Muscle layer of duodenum (tissue), 2 donors: ENCODE data around the gene RHOB.
A peak's percentile ranks its signal among the peaks of the same experiment; 100 is the strongest.

Source experiments
- H3K27ac ChIP-seq: one replicate; pipeline ENCODE4 v1.7.0; 2013; ENCODE audit warnings: mild to moderate bottlenecking, low read length
- H3K27me3 ChIP-seq: one replicate; pipeline ENCODE4 v1.7.0; 2013; ENCODE audit warnings: low read depth, mild to moderate bottlenecking, control low read depth, low read length
- H3K36me3 ChIP-seq, 2 donors: one replicate each; pipeline ENCODE4 v1.7.0; 2013; ENCODE audit warnings: low read length in 2 of 2, control low read depth in 1 of 2, mild to moderate bottlenecking in 1 of 2; ENCODE audit not compliant: insufficient read depth in 2 of 2, control insufficient read depth in 1 of 2
- H3K4me1 ChIP-seq, 2 donors: one replicate each; pipeline ENCODE4 v1.7.0; 2013; ENCODE audit warnings: low read length in 2 of 2, mild to moderate bottlenecking in 2 of 2, control low read depth in 1 of 2, moderate library complexity in 1 of 2; ENCODE audit not compliant: insufficient read depth in 2 of 2, control insufficient read depth in 1 of 2
- H3K4me3 ChIP-seq, 2 donors: one replicate each; pipeline ENCODE4 v1.7.0; 2013; ENCODE audit warnings: low read length in 2 of 2, low read depth in 1 of 2, mild to moderate bottlenecking in 1 of 2
- H3K9me3 ChIP-seq, 2 donors: one replicate each; pipeline ENCODE4 v1.7.0; 2013; ENCODE audit warnings: low read length in 2 of 2, control low read depth in 1 of 2, mild to moderate bottlenecking in 1 of 2; ENCODE audit not compliant: control insufficient read depth in 1 of 2
- donor health status: healthy.

Gene RHOB

GRCh38 chr2:20484034-20484617 is 37.3 kb downstream of the RHOB start:
- H3K36me3 ChIP-seq = no peaks in the 10 kb centered on the region
- H3K27me3 ChIP-seq = no peaks in the 10 kb centered on the region
- H3K4me3 ChIP-seq = no peak overlapping the region
- H3K4me1 ChIP-seq = peaks cover 0 to 17% of the 10 kb centered on the region in 2 donors
- no peak overlapping the region for H3K27ac ChIP-seq
- no peaks in the 10 kb centered on the region for H3K9me3 ChIP-seq

GRCh38 chr2:20484810-20485611 is 38.1 kb downstream of the RHOB start:
- Histone ChIP-seq H3K27ac (no peak overlapping the region), H3K36me3 (no peaks in the 10 kb centered on the region), H3K4me3 (no peak overlapping the region), H3K4me1 (peaks cover 0 to 17% of the 10 kb centered on the region in 2 donors), H3K9me3 (no peaks in the 10 kb centered on the region), H3K27me3 (no peaks in the 10 kb centered on the region)

GRCh38 chr2:20485612-20486388 is 38.9 kb downstream of the RHOB start:
- Histone ChIP-seq H3K36me3 (no peaks in the 10 kb centered on the region), H3K4me3 (no peak overlapping the region), H3K27ac (no peak overlapping the region), H3K4me1 (peaks cover 0 to 17% of the 10 kb centered on the region in 2 donors), H3K9me3 (no peaks in the 10 kb centered on the region), H3K27me3 (no peaks in the 10 kb centered on the region)

- peaks cover 0 to 17% of the 10 kb centered on the region in 2 donors for H3K4me1 ChIP-seq
- H3K27me3 ChIP-seq = no peaks in the 10 kb centered on the region
- H3K36me3 ChIP-seq = no peaks in the 10 kb centered on the region
- no peaks in the 10 kb centered on the region for H3K9me3 ChIP-seq
- H3K4me3 ChIP-seq = no peak overlapping the region
- H3K27ac ChIP-seq = no peak overlapping the region
These were observed 39.7 kb downstream of the RHOB start for GRCh38 chr2:20486571-20486970.

- H3K4me3 ChIP-seq = no peak overlapping the region
- no peaks in the 10 kb centered on the region for H3K27me3 ChIP-seq
- no peak overlapping the region for H3K27ac ChIP-seq
- no peaks in the 10 kb centered on the region for H3K36me3 ChIP-seq
- peaks cover 0 to 15% of the 10 kb centered on the region in 2 donors for H3K4me1 ChIP-seq
- H3K9me3 ChIP-seq = no peaks in the 10 kb centered on the region
These were observed 40.1 kb downstream of the RHOB start for GRCh38 chr2:20487030-20487391.

GRCh38 chr2:20487392-20488174 is 40.7 kb downstream of the RHOB start:
- no peaks in the 10 kb centered on the region for H3K36me3 ChIP-seq
- H3K27me3 ChIP-seq = no peaks in the 10 kb centered on the region
- peaks cover 0 to 15% of the 10 kb centered on the region in 2 donors for H3K4me1 ChIP-seq
- no peaks in the 10 kb centered on the region for H3K9me3 ChIP-seq
- no peak overlapping the region for H3K4me3 ChIP-seq
- no peak overlapping the region for H3K27ac ChIP-seq

GRCh38 chr2:20488201-20488641 is 41.3 kb downstream of the RHOB start:
- H3K4me1 ChIP-seq = peaks cover 0 to 15% of the 10 kb centered on the region in 2 donors
- no peaks in the 10 kb centered on the region for H3K36me3 ChIP-seq
- H3K9me3 ChIP-seq = no peaks in the 10 kb centered on the region
- no peak overlapping the region for H3K27ac ChIP-seq
- no peak overlapping the region for H3K4me3 ChIP-seq
- no peaks in the 10 kb centered on the region for H3K27me3 ChIP-seq

GRCh38 chr2:20488782-20489181 is 41.9 kb downstream of the RHOB start:
- no peak overlapping the region for H3K27ac ChIP-seq

GRCh38 chr2:20490300-20491181 is 43.7 kb downstream of the RHOB start:
- no peaks in the 10 kb centered on the region for H3K9me3 ChIP-seq
- H3K4me1 ChIP-seq = peaks cover 0 to 6% of the 10 kb centered on the region in 2 donors
- no peaks in the 10 kb centered on the region for H3K27me3 ChIP-seq
- H3K36me3 ChIP-seq = no peaks in the 10 kb centered on the region
- peak overlapping the region; percentile 35 for H3K27ac ChIP-seq
- no peak overlapping the region for H3K4me3 ChIP-seq

More at GRCh38 chr2:20488782-20489181, 41.9 kb downstream of the RHOB start:
- H3K36me3 ChIP-seq = no peaks in the 10 kb centered on the region
- no peaks in the 10 kb centered on the region for H3K9me3 ChIP-seq
- H3K4me3 ChIP-seq = no peak overlapping the region
- H3K4me1 ChIP-seq = peaks cover 0 to 10% of the 10 kb centered on the region in 2 donors
- H3K27me3 ChIP-seq = no peaks in the 10 kb centered on the region
